Stimulated activated CD4-positive, alpha-beta T cell treated with anti-CD3 and anti-CD28 coated beads, Interleukin-1b, Interleukin-23, amount 100 ng/mL, for 24 hours (primary cell): ENCODE results near the gene ASB16.

ENCODE experiments used
- DNase-seq, 4 experiments: peaks; one replicate each; pipeline ENCODE4 v3.0.0-alpha.2; 2020; ENCODE audit warnings: low read depth in 4 of 4, low spot score in 1 of 4

The ASB16 gene

GRCh38 chr17:44221084-44221861 is 50.8 kb downstream of the ASB16 start:
- peak in 2 of 4 experiments; percentile 44 to 55 for DNase-seq

- no peak for DNase-seq
Measured at GRCh38 chr17:44221862-44222111, 51.3 kb downstream of the ASB16 start.

- no peak for DNase-seq
Measured at GRCh38 chr17:44222112-44222869, 51.8 kb downstream of the ASB16 start.

GRCh38 chr17:44223541-44224071 is 53.1 kb downstream of the ASB16 start:
- DNase-seq, result no peak
